K562 (cell line): Measurements from ENCODE around the gene SRI.

Experiments
- BRCA1 ChIP-seq, 2 experiments: fragments of 450-650 bp in 1 of 2; sonication (generic) in 1 of 2; formaldehyde crosslinking in 1 of 2; IDR thresholded peaks; 2 replicates each; pipeline versions ENCODE4 v1.5.0 to v1.6.1; 2017 to 2020; ENCODE audit warnings: mild to moderate bottlenecking in 1 of 2, missing genetic modification reagents in 1 of 2
- CHD2 ChIP-seq: IDR thresholded peaks from 2 replicates; pipeline ENCODE4 v1.6.1; 2011; ENCODE audit warnings: low read depth, low read length
- CTBP1 ChIP-seq: fragments of 450-650 bp; IDR thresholded peaks from 2 replicates; pipeline ENCODE4 v1.6.1; 2016; ENCODE audit warnings: borderline replicate concordance
- ELF1 ChIP-seq: fragments of 200-800 bp; sonication (Bioruptor generic); IDR thresholded peaks from 2 replicates; pipeline ENCODE4 v1.6.1; 2016; ENCODE audit warnings: missing genetic modification characterization, missing compliant biosample characterization
- EWSR1 ChIP-seq: fragments of 450-650 bp; IDR thresholded peaks from 2 replicates; pipeline ENCODE4 v1.6.1; 2018; ENCODE audit warnings: borderline replicate concordance, mild to moderate bottlenecking, low read depth, moderate library complexity; ENCODE audit not compliant: partially characterized antibody
- POLR2A ChIP-seq: fragments of 450-650 bp; conservative IDR thresholded peaks from 2 replicates; pipeline ENCODE4 v1.6.1; 2016
- POLR2AphosphoS5 ChIP-seq: IDR thresholded peaks from 2 replicates; pipeline ENCODE4 v1.6.1; 2011; ENCODE audit warnings: mild to moderate bottlenecking, low read depth, low read length, moderate library complexity; ENCODE audit not compliant: control insufficient read depth, insufficient read depth
- SREBF2 ChIP-seq: sonication (generic); formaldehyde crosslinking; IDR thresholded peaks from 2 replicates; pipeline ENCODE4 v1.4.0; 2020; ENCODE audit warnings: mild to moderate bottlenecking, missing genetic modification reagents
- U2AF2 ChIP-seq: fragments of 200-400 bp; formaldehyde crosslinking; optimal IDR thresholded peaks from 2 replicates; pipeline ENCODE3; 2017; ENCODE audit warnings: low read depth, mild to moderate bottlenecking, low read length
- ZC3H4 ChIP-seq: sonication (generic); formaldehyde crosslinking; IDR thresholded peaks from 2 replicates; pipeline ENCODE4 v1.9.0; 2021; ENCODE audit warnings: missing genetic modification reagents, borderline replicate concordance
- ZNF133 ChIP-seq: fragments of 250-450 bp; sonication (Bioruptor Pico); IDR thresholded peaks from 2 replicates; pipeline ENCODE4 v1.4.0; 2020; ENCODE audit warnings: mild to moderate bottlenecking
- ZNF436 ChIP-seq: fragments of 250-450, 450-650 bp; sonication (Bioruptor Pico); formaldehyde crosslinking; IDR thresholded peaks from 2 replicates; pipeline ENCODE4 v1.7.0; 2020; ENCODE audit warnings: mild to moderate bottlenecking
- ZNF584 ChIP-seq: fragments of 200-800 bp; sonication (Bioruptor generic); IDR thresholded peaks from 2 replicates; pipeline ENCODE4 v1.6.1; 2016; ENCODE audit warnings: low read depth, mild to moderate bottlenecking, missing genetic modification characterization, missing compliant biosample characterization
- TF ChIP-seq, protein P1 (sequence below), 3 experiments: IDR thresholded peaks in 2 of 3; conservative IDR thresholded peaks in 1 of 3; 2 replicates each; pipeline ENCODE4 v1.5.1; 2011 to 2012; ENCODE audit warnings: low read length in 3 of 3, mild to moderate bottlenecking in 3 of 3, control low read depth in 2 of 3, improper control_type of control experiment in 1 of 3, inconsistent platforms in 1 of 3, low read depth in 1 of 3, mixed read lengths in 1 of 3, moderate library complexity in 1 of 3; ENCODE audit not compliant: insufficient read depth in 2 of 3

DNA sequence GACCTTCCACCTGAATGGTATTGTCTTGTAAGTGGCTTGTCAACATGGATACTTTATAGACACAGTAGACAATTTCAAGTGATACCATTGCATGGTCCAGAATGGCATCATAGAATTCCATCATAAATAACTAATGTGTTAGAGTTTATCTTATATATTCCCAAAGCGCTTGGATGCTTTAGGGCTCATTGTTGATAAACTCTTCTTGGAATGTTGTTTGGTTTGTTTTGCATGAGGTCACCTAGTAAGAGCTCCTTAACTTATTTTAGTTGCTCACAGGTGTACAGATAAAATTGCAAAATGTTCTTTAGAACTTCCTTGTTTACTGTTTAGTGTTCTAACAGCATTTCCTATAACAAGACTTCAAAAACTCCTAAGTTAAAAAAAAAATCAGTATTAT is 36.8 kb downstream of the SRI start:
- TF ChIP-seq U2AF2 (no peak), ZNF436 (CRISPR knock-in tag) (no peak), BRCA1 (IDR thresholded peaks at IDR 0.05) (no peak), BRCA1 (CRISPR knock-in tag; IDR thresholded peaks at IDR 0.05) (no peak), POLR2A (no peak), EWSR1 (no peak), ELF1 (tag) (no peak), CHD2 (no peak), ZNF133 (no peak), POLR2AphosphoS5 (no peak), ZNF584 (no peak), SREBF2 (CRISPR knock-in tag) (no peak), ZC3H4 (CRISPR knock-in tag) (no peak), CTBP1 (no peak)
- TF ChIP-seq, protein P1, sequence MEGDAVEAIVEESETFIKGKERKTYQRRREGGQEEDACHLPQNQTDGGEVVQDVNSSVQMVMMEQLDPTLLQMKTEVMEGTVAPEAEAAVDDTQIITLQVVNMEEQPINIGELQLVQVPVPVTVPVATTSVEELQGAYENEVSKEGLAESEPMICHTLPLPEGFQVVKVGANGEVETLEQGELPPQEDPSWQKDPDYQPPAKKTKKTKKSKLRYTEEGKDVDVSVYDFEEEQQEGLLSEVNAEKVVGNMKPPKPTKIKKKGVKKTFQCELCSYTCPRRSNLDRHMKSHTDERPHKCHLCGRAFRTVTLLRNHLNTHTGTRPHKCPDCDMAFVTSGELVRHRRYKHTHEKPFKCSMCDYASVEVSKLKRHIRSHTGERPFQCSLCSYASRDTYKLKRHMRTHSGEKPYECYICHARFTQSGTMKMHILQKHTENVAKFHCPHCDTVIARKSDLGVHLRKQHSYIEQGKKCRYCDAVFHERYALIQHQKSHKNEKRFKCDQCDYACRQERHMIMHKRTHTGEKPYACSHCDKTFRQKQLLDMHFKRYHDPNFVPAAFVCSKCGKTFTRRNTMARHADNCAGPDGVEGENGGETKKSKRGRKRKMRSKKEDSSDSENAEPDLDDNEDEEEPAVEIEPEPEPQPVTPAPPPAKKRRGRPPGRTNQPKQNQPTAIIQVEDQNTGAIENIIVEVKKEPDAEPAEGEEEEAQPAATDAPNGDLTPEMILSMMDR (IDR thresholded peaks at IDR 0.05 in 2 of 3, conservative IDR thresholded peaks at IDR 0.05 in 1 of 3; ENCODE audit: insufficient read depth in 2 of 3, low read depth in 1 of 3, low read length in 3 of 3) = no peak
